ENCODE measurements around the gene GALR3. TPM values are rescaled to one million over a fixed set of nuclear protein-coding genes. Genes with fewer than 3 reads are reported as not detected.
A peak's percentile ranks its signal among the peaks of the same experiment; 100 is the strongest.

GALR3 gene
- not detected for total RNA-seq (ENCODE audit: unreplicated experiment)
- long read RNA-seq, result 0 reads

GRCh38 chr22:37823134-37823985 is at the start of gene GALR3:
TSS of gene GALR3 (plus strand) at chr22:37823382. CDS start at chr22:37823407, 25 bp downstream.
- Mint-ChIP-seq H3K36me3 (ENCODE audit: low read depth, unreplicated experiment) (peaks cover 4% of the 10 kb centered on the region), H3K4me3 (ENCODE audit: unreplicated experiment) (peak within 1 kb of the TSS; percentile 65), H3K4me1 (ENCODE audit: unreplicated experiment) (peaks cover 7% of the 10 kb centered on the region), H3K9me3 (ENCODE audit: unreplicated experiment) (no peaks in the 10 kb centered on the region), H3K27me3 (ENCODE audit: unreplicated experiment) (peaks cover 14% of the 10 kb centered on the region), H3K27ac (ENCODE audit: unreplicated experiment) (peak within 1 kb of the TSS; percentile 31)
- no peak for DNase-seq (ENCODE audit: low spot score)
- TF ChIP-seq CTCF (IDR thresholded peaks at IDR 0.05; ENCODE audit: unreplicated experiment), result no peak

GRCh38 chr22:37774728-37775127 is 48.5 kb upstream of the GALR3 start:
- Mint-ChIP-seq H3K27ac (ENCODE audit: unreplicated experiment) (no peak overlapping the region), H3K9me3 (ENCODE audit: unreplicated experiment) (no peaks in the 10 kb centered on the region), H3K4me1 (ENCODE audit: unreplicated experiment) (peaks cover 3% of the 10 kb centered on the region), H3K4me3 (ENCODE audit: unreplicated experiment) (no peak overlapping the region), H3K27me3 (ENCODE audit: unreplicated experiment) (peaks cover 16% of the 10 kb centered on the region), H3K36me3 (ENCODE audit: low read depth, unreplicated experiment) (peaks cover 24% of the 10 kb centered on the region)
- no peak for DNase-seq (ENCODE audit: low spot score)
- no peak for TF ChIP-seq CTCF (IDR thresholded peaks at IDR 0.05; ENCODE audit: unreplicated experiment)

- no peaks in the 10 kb centered on the region for H3K9me3 Mint-ChIP-seq (ENCODE audit: unreplicated experiment)
- no peak for DNase-seq (ENCODE audit: low spot score)
- no peak overlapping the region for H3K27ac Mint-ChIP-seq (ENCODE audit: unreplicated experiment)
- H3K4me1 Mint-ChIP-seq (ENCODE audit: unreplicated experiment), result peaks cover 8% of the 10 kb centered on the region
- no peak for TF ChIP-seq CTCF (IDR thresholded peaks at IDR 0.05; ENCODE audit: unreplicated experiment)
- peaks cover 24% of the 10 kb centered on the region for H3K36me3 Mint-ChIP-seq (ENCODE audit: low read depth, unreplicated experiment)
- no peak overlapping the region for H3K4me3 Mint-ChIP-seq (ENCODE audit: unreplicated experiment)
- peaks cover 17% of the 10 kb centered on the region for H3K27me3 Mint-ChIP-seq (ENCODE audit: unreplicated experiment)
Observed at GRCh38 chr22:37775785-37776638, 47.2 kb upstream of the GALR3 start.

GRCh38 chr22:37776639-37777005 is 46.6 kb upstream of the GALR3 start:
- no peak for DNase-seq (ENCODE audit: low spot score)
- Mint-ChIP-seq H3K4me3 (ENCODE audit: unreplicated experiment) (no peak overlapping the region), H3K36me3 (ENCODE audit: low read depth, unreplicated experiment) (peaks cover 24% of the 10 kb centered on the region), H3K4me1 (ENCODE audit: unreplicated experiment) (peaks cover 8% of the 10 kb centered on the region), H3K9me3 (ENCODE audit: unreplicated experiment) (no peaks in the 10 kb centered on the region), H3K27ac (ENCODE audit: unreplicated experiment) (no peak overlapping the region), H3K27me3 (ENCODE audit: unreplicated experiment) (peaks cover 17% of the 10 kb centered on the region)
- no peak for TF ChIP-seq CTCF (IDR thresholded peaks at IDR 0.05; ENCODE audit: unreplicated experiment)
